Hepatic stellate cell (primary cell): ENCODE data around the gene S1PR2.
"Not testable (repeated sequence)": the region's sequence is repeated elsewhere in the genome, so short reads cannot be mapped to it uniquely, and the experiment has no call there.

ENCODE experiments used
- DNase-seq: peaks from one replicate; pipeline ENCODE4 v3.0.0; 2011; ENCODE audit warnings: low spot score

S1PR2 gene

DNA sequence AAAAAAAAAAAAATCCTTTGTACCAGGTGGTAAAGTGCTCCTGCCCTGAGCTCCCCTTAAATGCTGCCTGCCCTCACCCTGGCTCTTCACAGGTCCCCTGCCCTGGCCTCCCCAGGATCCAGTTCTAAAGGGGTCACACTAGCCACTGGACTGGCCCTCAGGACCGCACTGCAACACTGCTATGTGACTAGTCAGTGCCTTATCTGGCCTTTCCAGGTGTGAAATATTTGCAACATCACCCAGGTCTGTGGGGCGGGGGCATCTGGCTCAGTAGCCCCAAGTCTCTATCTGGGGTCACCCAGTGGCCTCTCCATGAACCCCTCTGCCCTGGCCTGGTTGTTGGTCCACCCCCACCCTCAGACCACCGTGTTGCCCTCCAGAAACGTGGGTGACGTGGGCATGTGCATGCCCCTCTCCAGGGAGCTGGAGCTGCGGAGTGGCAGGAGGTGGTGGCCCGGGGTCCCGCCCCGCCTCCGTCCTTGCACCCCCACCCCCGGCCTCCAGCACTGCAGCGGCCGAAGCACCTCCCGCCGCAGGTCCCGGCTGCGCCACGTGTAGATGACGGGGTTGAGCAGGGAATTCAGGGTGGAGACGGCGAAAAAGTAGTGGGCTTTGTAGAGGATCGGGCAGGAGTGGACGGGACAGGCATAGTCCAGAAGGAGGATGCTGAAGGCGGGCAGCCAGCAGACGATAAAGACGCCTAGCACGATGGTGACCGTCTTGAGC, 7.5 kb downstream of the S1PR2 start:
- no peak for DNase-seq

DNA sequence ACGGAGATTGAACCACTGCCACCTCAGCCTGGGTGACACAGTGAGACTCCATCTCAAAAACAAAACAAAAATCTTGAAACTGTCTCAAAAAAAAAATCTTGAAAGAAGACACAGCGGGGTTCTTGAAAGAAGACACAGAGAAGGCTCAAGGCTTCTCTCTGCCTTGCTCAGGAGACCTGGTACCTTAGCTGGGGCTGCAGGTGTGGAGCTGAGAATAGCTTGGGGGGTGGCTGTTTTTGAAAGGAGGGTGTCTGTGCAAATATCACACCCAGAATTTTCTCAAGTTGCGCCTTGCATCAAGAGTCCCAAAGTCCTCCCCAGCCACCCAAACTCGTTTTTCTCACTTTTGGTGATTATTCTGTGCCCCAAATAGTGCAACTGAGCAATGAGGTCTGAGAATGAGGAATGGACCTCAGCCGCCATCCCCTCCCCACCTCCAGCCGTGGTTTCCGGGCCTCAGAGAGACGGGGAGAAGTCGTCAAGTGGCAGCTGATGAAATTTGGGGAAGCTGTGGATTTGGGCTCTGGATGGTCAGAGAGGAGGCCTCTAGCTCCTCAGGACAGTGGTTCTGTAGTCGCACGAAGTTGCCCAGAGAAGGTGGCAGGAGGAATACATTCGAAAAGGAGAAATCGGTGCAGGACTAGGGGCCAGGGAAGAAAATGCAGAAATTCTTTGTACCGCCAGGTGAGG, 8.8 kb downstream of the S1PR2 start:
- no peak for DNase-seq

DNA sequence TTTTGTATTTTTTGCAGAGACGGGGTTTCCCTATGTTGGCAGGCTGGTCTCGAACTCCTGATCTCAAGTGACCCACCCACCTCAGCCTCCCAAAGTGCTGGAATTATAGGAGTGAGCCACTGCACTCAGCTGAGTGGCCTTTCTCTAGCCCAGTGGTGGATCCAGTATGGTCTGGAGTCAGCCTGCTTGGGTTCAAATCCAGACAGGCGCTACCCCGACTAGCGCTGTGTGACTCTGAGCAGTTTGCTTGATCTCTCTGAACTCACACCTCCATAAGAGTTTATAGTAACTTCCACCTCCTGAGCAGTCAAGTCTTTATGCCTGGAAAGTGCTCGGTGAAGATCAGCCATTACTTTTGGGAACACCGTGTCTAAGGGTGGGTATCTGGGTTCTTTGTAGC, 10.4 kb downstream of the S1PR2 start:
- DNase-seq = no peak

DNA sequence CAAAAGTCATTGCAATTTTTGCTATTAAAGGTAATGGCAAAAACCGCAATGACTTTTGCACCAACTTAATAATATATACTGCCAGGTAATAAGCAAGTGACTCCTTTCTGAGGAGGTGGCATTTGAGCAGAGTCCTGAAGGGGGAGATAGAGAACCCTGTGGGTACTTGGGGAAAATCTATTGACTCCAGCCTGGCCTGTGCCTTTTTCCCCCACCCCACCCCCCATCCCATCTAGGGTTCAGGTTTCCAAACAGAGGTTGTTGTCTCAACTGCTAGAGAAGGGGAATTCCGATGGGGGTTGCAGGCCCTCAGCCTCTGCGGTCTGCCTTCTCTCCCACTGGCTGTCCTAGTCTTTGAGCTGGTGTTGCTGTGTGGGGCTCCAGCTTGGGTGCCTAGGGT, 11.5 kb downstream of the S1PR2 start:
- no peak for DNase-seq

DNA sequence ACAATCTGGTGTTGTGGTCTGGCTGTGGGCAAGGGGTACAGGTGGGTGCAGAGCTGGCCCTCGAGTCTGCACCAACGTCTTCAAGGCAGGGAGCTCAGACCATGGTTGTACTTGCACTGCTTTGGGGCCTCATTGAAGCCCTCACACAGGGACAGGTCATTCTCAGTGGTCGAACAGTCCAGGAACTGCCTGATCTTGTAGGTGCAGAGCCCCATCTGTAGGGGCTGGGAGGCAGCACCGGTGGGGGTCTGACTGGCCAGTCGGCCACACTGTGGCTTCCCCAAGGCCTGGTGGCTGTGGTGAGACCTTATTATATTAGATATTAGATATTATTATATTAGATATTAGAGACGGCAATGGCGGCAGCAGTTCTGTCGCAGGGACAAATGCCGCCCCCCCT, 14.0 kb downstream of the S1PR2 start:
- no peak for DNase-seq

DNA sequence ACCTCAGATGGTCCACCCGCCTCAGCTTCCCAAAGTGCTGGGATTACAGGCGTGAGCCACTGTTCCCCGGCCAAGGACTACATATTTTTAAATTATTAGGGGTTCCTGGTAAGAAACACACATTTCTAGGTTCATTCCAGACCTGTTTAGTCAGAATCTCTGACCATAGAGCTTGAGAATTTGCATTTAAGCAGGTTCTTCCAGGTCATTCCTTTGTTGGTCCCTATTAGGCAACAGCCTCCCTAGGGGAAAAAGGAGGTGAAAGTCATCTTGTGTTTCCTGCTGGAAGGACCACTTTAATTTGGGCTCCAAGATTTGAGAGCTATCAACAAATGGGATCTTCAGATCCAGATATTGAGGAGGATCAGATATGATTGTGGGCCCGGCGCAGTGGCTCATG, 16.3 kb downstream of the S1PR2 start:
- no peak for DNase-seq

DNA sequence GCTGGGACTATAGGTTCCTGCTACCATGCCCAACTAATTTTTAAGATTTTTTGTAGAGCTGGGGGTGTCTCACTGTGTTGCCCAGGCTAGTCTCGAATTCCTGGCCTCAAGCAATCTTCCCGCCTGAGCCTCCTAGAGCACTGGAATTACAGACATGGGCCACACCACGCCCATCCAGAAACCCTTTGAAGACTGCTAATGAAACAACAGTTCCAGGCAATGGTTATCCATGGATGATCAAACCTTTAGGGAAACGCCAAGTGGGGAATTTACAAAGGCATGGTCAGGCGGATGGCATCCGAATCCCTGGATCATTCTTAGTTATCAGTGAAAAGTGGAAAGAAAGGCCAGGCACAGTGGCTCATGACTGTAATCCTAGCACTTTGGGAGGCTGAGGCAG, 19.4 kb downstream of the S1PR2 start:
- DNase-seq = no peak

DNA sequence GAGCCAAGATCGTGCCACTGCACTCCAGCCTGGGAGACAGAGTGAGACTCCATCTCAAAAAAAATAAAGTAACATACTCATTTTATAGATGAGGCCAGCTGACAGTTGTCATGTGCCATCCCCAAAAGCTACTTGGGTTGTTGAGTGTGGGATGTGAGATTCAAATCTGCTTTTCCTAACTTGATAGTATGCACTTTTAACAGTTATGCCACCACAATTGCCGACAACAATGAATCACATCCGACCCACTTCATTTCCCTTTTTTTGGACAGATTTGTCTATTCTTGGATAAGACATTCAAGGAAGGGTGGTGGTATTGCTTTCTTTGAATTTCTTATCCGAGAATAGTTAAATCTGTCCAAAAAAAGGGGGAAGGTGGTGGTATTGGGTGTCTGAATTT, 20.1 kb downstream of the S1PR2 start:
- DNase-seq = no peak

DNA sequence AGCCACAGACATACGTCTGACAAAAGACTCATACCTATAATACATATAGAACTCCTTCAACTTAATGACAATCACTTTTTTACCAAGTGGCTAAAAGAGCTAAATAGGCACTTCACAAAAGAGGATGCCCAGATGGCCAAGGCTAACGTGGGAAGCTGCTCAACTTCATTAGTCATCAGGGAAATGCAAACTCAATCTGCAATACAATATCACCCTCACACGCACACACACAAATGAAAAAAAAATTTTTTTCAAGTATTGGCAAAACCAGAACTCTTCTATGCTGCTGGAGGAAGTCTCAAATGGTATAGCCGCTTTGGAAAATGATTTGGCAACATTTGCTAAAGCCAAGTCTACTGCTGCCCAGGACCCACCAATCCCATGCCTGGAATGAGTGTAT, 21.8 kb downstream of the S1PR2 start:
- DNase-seq = peak; percentile 35

DNA sequence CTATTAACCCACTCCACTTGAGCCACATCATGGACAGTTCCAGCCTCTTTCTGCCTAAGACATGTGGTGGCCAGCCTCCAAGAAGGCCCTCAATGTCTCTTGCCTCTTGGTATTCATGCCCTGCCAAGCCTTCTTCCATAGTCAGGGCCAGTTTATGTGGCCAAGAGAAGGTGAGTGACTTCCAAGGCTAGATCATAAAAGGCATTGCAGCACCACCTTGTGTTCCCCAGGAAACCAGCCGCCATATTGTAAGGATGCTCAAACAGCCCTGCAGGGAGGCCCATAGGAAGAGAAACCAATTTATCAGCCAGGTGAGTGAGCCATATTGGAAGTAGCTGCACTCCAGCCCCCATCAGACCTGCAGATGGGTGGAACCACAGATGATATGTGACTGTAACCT, 24.1 kb downstream of the S1PR2 start:
- DNase-seq = no peak

DNA sequence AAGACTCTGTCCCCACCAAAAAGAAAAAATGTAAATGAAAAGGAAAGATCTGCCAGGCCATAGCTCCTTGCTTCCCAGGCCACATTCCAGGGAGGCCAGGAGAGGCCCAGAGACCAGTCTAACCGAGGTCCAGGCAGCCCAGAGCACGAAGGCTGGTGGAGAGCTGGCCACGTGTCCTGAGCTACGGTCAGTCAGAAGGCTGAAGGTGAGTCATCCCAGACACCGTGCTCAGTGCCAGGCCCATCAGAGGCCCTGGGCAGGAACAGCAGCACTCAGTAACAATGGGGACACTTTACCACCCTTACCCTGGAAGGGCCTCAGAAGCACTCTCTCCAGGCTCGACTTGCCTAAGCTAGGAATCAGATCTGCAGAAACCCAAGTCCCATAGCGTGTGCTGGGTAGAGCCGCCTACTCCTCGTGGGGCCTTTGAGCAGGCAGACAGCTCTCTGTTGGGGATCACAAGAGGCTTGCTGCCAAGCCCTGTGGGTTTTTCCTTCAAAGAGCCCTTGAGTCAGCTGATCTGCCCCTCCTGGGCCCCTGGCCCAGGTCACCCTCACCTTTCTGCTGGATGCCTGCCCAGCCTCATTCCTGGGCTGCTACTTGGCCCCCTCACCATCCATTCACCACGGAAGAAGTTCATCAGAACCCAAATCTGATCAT, 24.8 kb downstream of the S1PR2 start:
- DNase-seq = no peak

DNA sequence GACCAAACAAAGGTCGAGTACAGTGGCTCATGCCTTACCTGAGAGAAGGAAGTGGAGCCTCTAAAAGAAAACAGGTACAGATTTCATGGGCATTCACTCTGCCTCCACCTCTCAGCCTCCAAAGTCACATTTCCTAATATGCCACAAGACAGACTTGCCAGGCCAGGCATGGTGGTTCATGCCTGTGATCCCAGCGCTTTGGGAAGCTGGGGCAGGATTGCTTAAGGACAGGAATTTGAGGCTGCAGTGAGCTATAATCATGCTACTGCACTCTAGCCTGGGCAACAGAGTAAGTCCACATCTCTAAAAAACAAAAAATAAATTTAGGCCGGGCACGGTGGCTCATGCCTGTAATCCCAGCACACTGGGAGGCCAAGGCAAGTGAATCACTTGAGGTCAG, 25.5 kb downstream of the S1PR2 start:
- DNase-seq = no peak

DNA sequence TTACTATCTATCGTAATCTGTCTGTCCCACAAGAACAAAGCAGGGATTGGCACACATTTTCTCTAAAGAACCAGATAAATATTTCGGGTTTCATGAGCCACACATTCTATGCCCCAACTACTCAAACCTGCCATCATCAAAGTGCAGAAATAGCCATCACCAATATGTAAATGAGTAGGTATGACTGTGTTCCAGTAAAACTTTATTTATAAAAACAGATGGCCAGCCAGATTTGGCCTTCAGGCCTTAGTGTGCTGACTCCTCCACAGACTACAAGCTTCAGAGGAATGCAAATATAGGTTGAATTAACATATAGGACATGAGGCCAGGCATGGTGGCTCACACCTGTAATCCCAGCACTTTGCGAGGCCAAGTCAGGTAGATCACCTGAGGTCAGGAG, 27.4 kb downstream of the S1PR2 start:
- no peak for DNase-seq

DNA sequence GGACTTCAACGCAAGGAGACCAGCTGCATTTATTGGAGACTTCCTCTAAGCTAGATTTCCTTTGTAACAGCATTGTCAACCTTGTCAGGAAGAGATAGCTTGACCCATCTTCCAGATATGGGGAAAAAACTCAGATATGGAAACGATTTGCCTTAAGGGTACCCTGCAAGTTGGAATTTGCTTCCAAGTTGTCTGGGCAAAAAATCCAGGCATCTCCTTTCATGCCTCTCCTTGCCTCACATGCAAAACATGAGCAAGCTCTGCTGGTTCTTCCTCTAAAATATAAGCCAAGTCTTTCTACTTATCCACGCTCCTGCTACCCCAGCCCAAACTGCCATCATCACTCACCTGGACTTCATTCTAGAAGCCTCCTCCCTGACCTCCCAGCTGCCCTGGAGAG, 30.0 kb downstream of the S1PR2 start:
- DNase-seq = no peak

DNA sequence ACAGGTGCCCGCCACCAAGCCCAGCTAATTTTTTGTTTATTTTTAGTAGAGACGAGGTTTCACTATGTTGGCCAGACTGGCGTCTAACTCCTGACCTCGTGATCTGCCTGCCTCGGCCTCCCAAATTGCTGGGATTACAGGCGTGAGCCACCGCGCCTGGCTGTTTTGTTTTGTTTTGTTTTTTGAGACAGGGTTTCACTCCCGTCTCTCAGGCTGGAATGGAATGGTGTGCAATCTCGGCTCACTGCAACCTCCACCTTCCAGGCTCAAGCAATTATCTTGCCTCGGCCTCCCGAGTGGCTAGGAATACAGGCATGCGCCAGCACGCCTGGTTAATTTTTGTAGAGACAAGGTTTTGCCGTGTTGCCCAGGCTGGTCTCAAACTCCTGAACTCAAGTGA, 31.0 kb downstream of the S1PR2 start:
- DNase-seq = not testable (repeated sequence)

DNA sequence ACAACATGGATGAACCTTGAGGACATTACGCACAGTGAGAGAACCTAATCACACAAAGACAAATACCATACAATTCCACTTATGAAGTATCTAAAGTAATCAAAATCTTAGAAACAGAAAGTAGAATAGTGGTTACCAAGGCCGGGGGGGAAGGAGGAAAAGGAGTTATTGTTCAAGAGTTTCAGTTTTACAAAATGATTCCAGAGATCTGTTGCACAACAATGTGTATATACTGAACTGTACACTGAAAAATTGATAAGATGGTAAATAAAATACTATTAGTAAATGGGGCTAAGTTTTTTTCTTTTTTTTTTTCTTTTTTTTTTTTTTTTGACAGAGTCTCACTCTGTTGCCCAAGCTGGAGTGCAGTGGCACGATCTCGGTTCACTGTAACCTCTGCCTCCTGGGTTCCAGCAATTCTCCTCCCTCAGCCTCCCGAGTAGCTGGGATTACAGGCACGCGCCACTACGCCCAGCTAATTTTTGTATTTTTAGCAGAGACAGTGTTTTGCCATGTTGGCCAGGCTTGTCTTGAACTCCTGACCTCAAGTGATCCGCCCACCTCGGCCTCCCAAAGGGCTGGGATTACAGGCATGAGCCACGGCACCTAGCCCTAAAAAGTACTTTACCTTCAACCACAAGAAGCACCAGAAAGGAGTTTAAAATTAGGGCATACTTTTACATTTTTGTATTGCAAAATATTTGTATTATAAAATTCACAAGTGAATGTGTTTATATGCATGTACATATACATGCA, 32.1 kb downstream of the S1PR2 start:
- DNase-seq = not testable (repeated sequence)

DNA sequence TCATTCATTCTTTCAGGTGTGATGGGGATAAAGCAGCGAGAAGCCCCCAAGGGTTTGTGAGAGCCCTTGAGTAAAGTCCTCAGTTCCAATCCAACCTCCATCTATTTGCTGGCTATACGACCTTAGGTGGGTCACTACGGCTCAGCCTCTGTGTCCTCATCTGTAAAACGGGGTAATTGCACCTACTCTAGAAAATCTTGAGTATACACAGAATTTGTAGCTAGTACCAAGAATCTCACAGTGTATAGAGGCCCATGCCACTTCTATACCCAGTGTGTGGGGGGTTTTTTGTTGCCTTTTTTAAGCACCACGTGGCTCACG, 36.0 kb downstream of the S1PR2 start:
- DNase-seq = no peak

DNA sequence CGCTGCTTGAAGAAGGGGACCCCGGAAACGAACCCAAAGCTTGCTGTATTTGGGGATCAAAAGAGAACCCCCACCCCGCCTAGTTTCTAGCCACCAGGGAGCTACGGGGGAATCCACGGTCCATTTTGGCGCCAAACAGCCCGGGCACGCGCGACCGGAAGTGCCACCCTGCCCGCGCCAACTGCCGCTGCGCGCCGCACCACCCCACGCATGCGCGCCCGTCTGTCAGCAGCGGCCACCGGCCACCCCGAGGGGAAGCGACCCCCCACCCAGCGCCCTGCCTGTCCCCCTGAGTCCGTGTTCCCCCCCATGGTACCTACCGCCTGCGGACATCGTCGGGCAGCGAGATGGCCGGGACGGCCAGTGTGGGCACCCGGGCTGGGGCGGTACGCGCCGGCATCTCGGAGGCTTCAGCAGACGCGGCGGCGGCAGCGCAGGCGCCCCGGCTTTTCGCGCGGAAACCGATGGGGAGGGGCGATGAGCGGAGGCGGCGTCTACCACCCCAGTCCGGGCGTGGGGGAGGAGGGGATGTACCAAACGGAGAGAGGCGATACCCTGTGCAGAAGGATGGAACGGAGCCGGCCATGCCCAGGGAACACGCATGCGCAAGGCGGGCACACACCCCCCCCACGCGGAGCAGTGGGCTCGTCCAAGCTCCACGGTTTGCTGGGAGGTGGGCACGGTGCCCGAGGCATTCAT, 36.5 kb downstream of the S1PR2 start, which contains the start of gene DNMT1:
DNMT1 (minus strand) TSS at position 454 of the 699 bp plus-strand sequence; CDS start at position 400, 54 bp downstream.
- peak; percentile 100 for DNase-seq

DNA sequence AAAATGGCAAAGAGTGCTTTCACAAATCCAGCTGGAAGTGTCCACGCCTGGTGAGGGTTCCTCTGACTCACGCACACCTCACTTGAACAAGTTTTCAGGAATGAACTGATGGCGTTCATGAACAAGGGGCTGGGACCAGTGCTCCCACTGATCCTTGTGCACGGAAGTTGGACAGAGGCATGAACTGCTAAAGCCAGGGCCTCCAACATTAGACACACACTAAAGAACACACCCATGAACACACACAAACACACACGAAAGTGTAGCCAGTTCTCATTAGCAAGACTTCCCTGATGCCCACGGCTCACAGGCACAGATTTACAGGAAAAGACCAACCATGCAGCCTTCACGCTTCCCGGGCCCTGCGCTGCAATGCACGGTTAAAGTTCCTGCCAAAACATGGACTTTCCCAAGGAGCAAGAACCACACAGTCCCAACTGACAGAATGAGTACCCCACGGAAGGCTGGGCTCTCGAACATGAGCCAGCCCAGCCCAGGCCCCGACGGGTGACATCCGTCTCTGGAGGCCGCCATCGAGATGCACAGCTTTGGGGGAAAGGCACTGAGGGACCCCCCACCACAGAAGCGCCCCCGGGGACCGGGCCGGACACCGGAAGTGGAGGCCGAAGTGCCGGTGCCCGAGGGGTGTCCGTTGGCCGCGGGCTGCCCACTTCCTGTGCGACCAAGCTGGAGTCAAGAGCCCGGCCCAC, 37.2 kb downstream of the S1PR2 start:
- peak; percentile 57 for DNase-seq

DNA sequence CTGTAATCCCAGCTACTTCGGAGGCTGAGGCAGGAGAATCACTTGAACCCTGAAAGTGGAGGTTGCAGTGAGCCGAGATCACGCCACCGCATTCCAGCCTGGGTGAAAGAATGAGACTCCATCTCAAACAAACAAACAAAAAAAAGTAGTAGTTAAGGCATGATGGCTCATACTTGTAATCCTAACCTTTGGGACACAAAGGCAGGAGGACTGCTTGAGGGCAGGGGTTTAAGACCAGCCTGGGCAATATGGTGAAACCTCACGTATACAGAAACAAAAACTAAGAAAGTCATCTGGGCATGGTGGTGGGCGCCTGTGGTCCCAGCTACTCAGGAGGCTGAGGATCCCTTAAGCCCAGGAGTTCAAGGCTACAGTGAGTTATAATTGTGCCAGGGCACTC, 38.2 kb downstream of the S1PR2 start:
- DNase-seq = no peak

DNA sequence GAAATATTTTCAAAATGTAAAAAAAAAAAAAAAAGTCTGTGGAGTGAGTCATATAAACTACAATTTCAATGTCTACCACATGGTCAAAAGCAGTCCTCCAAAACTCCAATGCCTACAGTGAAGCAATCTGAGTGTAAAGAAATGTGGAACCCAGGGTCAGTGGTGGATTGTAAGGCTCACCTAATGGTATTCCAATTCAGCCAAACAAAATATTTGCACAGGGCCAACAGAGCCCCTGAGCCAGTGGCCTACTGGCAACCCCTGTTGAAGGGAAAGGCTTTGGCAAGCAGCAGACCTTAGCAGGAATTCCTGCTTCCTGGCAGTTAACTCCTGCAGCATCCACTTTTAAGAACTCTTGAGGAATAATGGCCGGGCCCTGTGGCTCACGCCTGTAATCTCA, 39.8 kb downstream of the S1PR2 start:
- peak; percentile 77 for DNase-seq
